Right lobe of liver (tissue), 4 donors: Measurements from ENCODE around the gene HNRNPLL.

Experiments
- POLR2A ChIP-seq: fragments of 450-650 bp; IDR thresholded peaks from one replicate; pipeline ENCODE4 v1.6.1; 2017; ENCODE audit warnings: antibody characterized with exemption, mild to moderate bottlenecking
- TF ChIP-seq, protein P1 (sequence below), 4 donors: fragments of 200-600 bp in 3 of 4; fragments of 450-650 bp in 1 of 4; IDR thresholded peaks; one replicate each; pipeline versions ENCODE4 v1.5.1 to v1.8.0; 2016 to 2022; ENCODE audit warnings: antibody characterized with exemption in 4 of 4, mild to moderate bottlenecking in 2 of 4
- donor health status: DM: no; HTN: no; CAD: no.
- donor health status: DM: no; HTN: no; CAD: no.
- donor health status: DM: no; HTN: yes; CAD: no.

DNA sequence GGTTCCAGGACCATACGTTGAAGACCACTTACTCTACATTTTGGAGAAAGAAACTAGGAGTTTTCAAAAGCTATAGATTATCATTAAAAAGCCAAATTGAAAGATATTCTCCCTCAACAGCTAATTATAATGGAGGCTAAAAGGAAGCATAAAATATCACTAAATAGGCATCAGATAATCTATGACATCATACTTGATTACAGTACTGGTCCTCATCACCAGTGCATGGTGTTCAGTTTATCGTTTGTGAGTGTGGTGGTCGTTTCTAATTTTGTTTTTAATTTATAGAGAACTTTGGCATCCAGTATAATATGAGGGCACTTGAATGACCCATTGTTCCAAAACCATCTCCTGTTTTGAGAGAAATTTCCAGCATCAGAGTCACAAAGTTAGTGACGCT lies 80.9 kb downstream of the HNRNPLL start:
- TF ChIP-seq, protein P1, sequence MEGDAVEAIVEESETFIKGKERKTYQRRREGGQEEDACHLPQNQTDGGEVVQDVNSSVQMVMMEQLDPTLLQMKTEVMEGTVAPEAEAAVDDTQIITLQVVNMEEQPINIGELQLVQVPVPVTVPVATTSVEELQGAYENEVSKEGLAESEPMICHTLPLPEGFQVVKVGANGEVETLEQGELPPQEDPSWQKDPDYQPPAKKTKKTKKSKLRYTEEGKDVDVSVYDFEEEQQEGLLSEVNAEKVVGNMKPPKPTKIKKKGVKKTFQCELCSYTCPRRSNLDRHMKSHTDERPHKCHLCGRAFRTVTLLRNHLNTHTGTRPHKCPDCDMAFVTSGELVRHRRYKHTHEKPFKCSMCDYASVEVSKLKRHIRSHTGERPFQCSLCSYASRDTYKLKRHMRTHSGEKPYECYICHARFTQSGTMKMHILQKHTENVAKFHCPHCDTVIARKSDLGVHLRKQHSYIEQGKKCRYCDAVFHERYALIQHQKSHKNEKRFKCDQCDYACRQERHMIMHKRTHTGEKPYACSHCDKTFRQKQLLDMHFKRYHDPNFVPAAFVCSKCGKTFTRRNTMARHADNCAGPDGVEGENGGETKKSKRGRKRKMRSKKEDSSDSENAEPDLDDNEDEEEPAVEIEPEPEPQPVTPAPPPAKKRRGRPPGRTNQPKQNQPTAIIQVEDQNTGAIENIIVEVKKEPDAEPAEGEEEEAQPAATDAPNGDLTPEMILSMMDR (IDR thresholded peaks at IDR 0.05), result no peak
- TF ChIP-seq POLR2A, result no peak
